HEK293 (cell line): ENCODE measurements around the gene SLC2A4.
A peak's percentile ranks its signal among the peaks of the same experiment; 100 is the strongest.

ENCODE experiments used
- BCL11B ChIP-seq: fragments of 450-650 bp; formaldehyde crosslinking; IDR thresholded peaks from 2 replicates; pipeline ENCODE4 v1.5.1; 2016; ENCODE audit warnings: low read depth, missing biosample characterization, missing genetic modification characterization
- IKZF3 ChIP-seq: fragments of 450-650 bp; IDR thresholded peaks from 2 replicates; pipeline ENCODE4 v1.5.0; 2018; ENCODE audit warnings: missing biosample characterization, mild to moderate bottlenecking, missing genetic modification characterization, moderate library complexity
- KLF10 ChIP-seq: fragments of 450-650 bp; IDR thresholded peaks from 2 replicates; pipeline ENCODE4 v1.5.1; 2018; ENCODE audit warnings: missing biosample characterization, mild to moderate bottlenecking, missing genetic modification characterization
- KLF16 ChIP-seq: fragments of 450-650 bp; formaldehyde crosslinking; IDR thresholded peaks from 2 replicates; pipeline ENCODE4 v1.5.1; 2017; ENCODE audit warnings: missing biosample characterization, missing genetic modification characterization
- PRDM1 ChIP-seq: fragments of 450-650 bp; formaldehyde crosslinking; IDR thresholded peaks from 2 replicates; pipeline ENCODE4; 2016; ENCODE audit warnings: missing biosample characterization, missing genetic modification characterization
- RBAK ChIP-seq: fragments of 450-650 bp; formaldehyde crosslinking; IDR thresholded peaks from 2 replicates; pipeline ENCODE4 v1.5.1; 2016; ENCODE audit warnings: missing biosample characterization, missing genetic modification characterization
- SCRT2 ChIP-seq: fragments of 450-650 bp; formaldehyde crosslinking; IDR thresholded peaks from 2 replicates; pipeline ENCODE4 v1.5.1; 2016; ENCODE audit warnings: missing biosample characterization, missing genetic modification characterization
- SP2 ChIP-seq: fragments of 450-650 bp; formaldehyde crosslinking; IDR thresholded peaks from 2 replicates; pipeline ENCODE4 v1.5.1; 2016; ENCODE audit warnings: missing biosample characterization, missing genetic modification characterization
- ZBTB44 ChIP-seq: fragments of 450-650 bp; IDR thresholded peaks from 2 replicates; pipeline ENCODE4 v1.5.1; 2018; ENCODE audit warnings: missing biosample characterization, mild to moderate bottlenecking, missing genetic modification characterization
- ZBTB48 ChIP-seq: fragments of 450-650 bp; formaldehyde crosslinking; IDR thresholded peaks from 2 replicates; pipeline ENCODE4 v1.5.1; 2016; ENCODE audit warnings: missing biosample characterization, missing genetic modification characterization
- ZFP69B ChIP-seq: fragments of 450-650 bp; formaldehyde crosslinking; IDR thresholded peaks from 2 replicates; pipeline ENCODE4 v1.5.1; 2016; ENCODE audit warnings: missing biosample characterization, missing genetic modification characterization
- ZNF155 ChIP-seq: fragments of 450-650 bp; formaldehyde crosslinking; IDR thresholded peaks from 2 replicates; pipeline ENCODE4 v1.5.1; 2016; ENCODE audit warnings: missing biosample characterization, missing genetic modification characterization
- ZNF16 ChIP-seq: fragments of 450-650 bp; formaldehyde crosslinking; IDR thresholded peaks from 2 replicates; pipeline ENCODE4 v1.5.1; 2016; ENCODE audit warnings: low read depth, missing biosample characterization, missing genetic modification characterization
- ZNF214 ChIP-seq: fragments of 450-650 bp; formaldehyde crosslinking; IDR thresholded peaks from 2 replicates; pipeline ENCODE4 v1.5.1; 2017; ENCODE audit warnings: missing biosample characterization, mild to moderate bottlenecking, missing genetic modification characterization, borderline replicate concordance
- ZNF266 ChIP-seq: fragments of 450-650 bp; formaldehyde crosslinking; IDR thresholded peaks from 2 replicates; pipeline ENCODE4 v1.5.1; 2016; ENCODE audit warnings: missing biosample characterization, missing genetic modification characterization, low read depth
- ZNF280C ChIP-seq: fragments of 450-650 bp; formaldehyde crosslinking; IDR thresholded peaks from 2 replicates; pipeline ENCODE4 v1.5.1; 2016; ENCODE audit warnings: missing biosample characterization, missing genetic modification characterization
- ZNF341 ChIP-seq: fragments of 450-650 bp; formaldehyde crosslinking; IDR thresholded peaks from 2 replicates; pipeline ENCODE4; 2016; ENCODE audit warnings: low read depth, missing biosample characterization, missing genetic modification characterization
- ZNF514 ChIP-seq: fragments of 450-650 bp; formaldehyde crosslinking; IDR thresholded peaks from 2 replicates; pipeline ENCODE4 v1.5.1; 2016; ENCODE audit warnings: missing biosample characterization, missing genetic modification characterization
- ZNF558 ChIP-seq: fragments of 450-650 bp; formaldehyde crosslinking; IDR thresholded peaks from 2 replicates; pipeline ENCODE4 v1.5.1; 2016; ENCODE audit warnings: missing biosample characterization, missing genetic modification characterization
- ZNF610 ChIP-seq: fragments of 450-650 bp; formaldehyde crosslinking; IDR thresholded peaks from 2 replicates; pipeline ENCODE4 v1.5.1; 2016; ENCODE audit warnings: missing biosample characterization, missing genetic modification characterization, borderline replicate concordance
- ZNF621 ChIP-seq: fragments of 450-650 bp; formaldehyde crosslinking; IDR thresholded peaks from 2 replicates; pipeline ENCODE4 v1.5.1; 2017; ENCODE audit warnings: missing biosample characterization, missing genetic modification characterization
- ZNF629 ChIP-seq: fragments of 450-650 bp; formaldehyde crosslinking; IDR thresholded peaks from 2 replicates; pipeline ENCODE4 v1.5.1; 2017; ENCODE audit warnings: missing biosample characterization, missing genetic modification characterization
- ZNF664 ChIP-seq: fragments of 450-650 bp; formaldehyde crosslinking; IDR thresholded peaks from 2 replicates; pipeline ENCODE4 v1.5.1; 2016; ENCODE audit warnings: missing biosample characterization, missing genetic modification characterization
- ZNF843 ChIP-seq: fragments of 450-650 bp; formaldehyde crosslinking; IDR thresholded peaks from 2 replicates; pipeline ENCODE4 v1.5.1; 2016; ENCODE audit warnings: missing biosample characterization, missing genetic modification characterization
- ZSCAN23 ChIP-seq: fragments of 450-650 bp; formaldehyde crosslinking; IDR thresholded peaks from 2 replicates; pipeline ENCODE4 v1.5.1; 2016; ENCODE audit warnings: missing biosample characterization, missing genetic modification characterization
- ZSCAN4 ChIP-seq: fragments of 450-650 bp; formaldehyde crosslinking; IDR thresholded peaks from 2 replicates; pipeline ENCODE4 v1.5.1; 2017; ENCODE audit warnings: missing biosample characterization, missing genetic modification characterization
- TF ChIP-seq, protein P1 (sequence below): fragments of 450-650 bp; formaldehyde crosslinking; IDR thresholded peaks from 2 replicates; pipeline ENCODE4 v1.5.1; 2016; ENCODE audit warnings: missing biosample characterization, missing genetic modification characterization
- TF ChIP-seq, protein P2 (sequence below): fragments of 450-650 bp; formaldehyde crosslinking; IDR thresholded peaks from 2 replicates; pipeline ENCODE4 v1.5.1; 2016; ENCODE audit warnings: missing biosample characterization, missing genetic modification characterization
- TF ChIP-seq, protein P3 (sequence below): fragments of 450-650 bp; formaldehyde crosslinking; IDR thresholded peaks from 2 replicates; pipeline ENCODE4 v1.5.1; 2016; ENCODE audit warnings: missing biosample characterization, missing genetic modification characterization

Gene SLC2A4

DNA sequence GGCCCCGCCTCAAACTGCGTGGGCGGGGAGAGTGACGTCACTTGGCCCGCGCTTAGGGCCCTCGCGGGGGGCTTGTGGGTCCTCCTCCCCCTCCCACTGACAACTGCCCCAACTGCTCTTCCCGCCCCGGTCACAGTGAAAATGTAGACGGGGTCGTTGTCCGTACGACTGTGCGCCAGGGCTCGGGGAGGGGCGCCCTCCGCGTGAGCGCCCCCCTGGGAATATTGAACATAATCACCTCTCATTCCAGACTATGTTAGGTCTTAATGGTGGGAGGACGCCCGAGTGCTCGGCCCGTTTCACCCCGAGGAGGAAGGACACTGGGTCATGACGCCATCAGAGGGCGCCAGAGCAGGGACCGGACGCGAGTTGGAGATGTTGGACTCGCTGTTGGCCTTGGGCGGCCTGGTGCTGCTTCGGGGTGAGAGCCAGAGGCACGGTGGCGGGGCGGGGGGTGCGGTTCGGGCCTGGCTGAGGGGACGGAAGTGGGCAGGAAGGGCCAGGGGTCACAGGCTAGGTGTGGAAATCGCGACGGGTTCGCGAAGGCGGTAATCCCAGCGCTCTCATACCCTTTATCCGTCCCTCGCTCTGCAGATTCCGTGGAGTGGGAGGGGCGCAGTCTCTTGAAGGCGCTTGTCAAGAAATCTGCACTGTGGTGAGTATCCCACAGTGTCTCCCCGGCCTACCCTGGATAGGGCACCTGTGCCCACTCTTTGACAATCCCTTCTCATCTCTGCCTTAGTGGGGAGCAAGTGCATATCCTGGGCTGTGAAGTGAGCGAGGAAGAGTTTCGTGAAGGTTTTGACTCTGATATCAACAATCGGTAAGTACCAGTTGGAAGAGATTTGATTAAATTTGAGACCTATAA is 29.1 kb upstream of the SLC2A4 start, which contains the start of gene ELP5 (continued):
- TF ChIP-seq, protein P1, sequence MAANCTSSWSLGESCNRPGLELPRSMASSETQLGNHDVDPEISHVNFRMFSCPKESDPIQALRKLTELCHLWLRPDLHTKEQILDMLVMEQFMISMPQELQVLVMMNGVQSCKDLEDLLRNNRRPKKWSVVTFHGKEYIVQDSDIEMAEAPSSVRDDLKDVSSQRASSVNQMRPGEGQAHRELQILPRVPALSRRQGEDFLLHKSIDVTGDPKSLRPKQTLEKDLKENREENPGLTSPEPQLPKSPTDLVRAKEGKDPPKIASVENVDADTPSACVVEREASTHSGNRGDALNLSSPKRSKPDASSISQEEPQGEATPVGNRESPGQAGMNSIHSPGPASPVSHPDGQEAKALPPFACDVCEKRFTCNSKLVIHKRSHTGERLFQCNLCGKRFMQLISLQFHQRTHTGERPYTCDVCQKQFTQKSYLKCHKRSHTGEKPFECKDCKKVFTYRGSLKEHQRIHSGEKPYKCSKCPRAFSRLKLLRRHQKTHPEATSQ (tag by site-specific recombination): peak; percentile 78
- peak; percentile 57; the same call in 1 of the 2 replicates for TF ChIP-seq ZNF610 (tag by site-specific recombination)
- TF ChIP-seq ZNF266: no peak
- TF ChIP-seq SCRT2 (tag by site-specific recombination): 0 out of 2 replicates have a peak, but pooled peaks have one; percentile 56
- peak; percentile 84; the same call in 1 of the 2 replicates for TF ChIP-seq KLF16 (tag by site-specific recombination)
- no peak for TF ChIP-seq ZNF214
- TF ChIP-seq BCL11B (tag by site-specific recombination): peak; percentile 83; the same call in 1 of the 2 replicates
- no peak for TF ChIP-seq ZNF155 (tag by site-specific recombination)
- TF ChIP-seq ZNF280C (tag by site-specific recombination): no peak
- no peak for TF ChIP-seq RBAK
- TF ChIP-seq PRDM1 (tag by site-specific recombination): no peak
- peak; percentile 93 for TF ChIP-seq ZBTB48 (tag by site-specific recombination)
- TF ChIP-seq, protein P2, sequence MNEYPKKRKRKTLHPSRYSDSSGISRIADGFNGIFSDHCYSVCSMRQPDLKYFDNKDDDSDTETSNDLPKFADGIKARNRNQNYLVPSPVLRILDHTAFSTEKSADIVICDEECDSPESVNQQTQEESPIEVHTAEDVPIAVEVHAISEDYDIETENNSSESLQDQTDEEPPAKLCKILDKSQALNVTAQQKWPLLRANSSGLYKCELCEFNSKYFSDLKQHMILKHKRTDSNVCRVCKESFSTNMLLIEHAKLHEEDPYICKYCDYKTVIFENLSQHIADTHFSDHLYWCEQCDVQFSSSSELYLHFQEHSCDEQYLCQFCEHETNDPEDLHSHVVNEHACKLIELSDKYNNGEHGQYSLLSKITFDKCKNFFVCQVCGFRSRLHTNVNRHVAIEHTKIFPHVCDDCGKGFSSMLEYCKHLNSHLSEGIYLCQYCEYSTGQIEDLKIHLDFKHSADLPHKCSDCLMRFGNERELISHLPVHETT (tag by site-specific recombination): peak; percentile 90
- no peak for TF ChIP-seq ZSCAN4 (tag by site-specific recombination)
- TF ChIP-seq ZFP69B: peak; percentile 97
- TF ChIP-seq ZNF664 (tag by site-specific recombination): no peak
- peak; percentile 81 for TF ChIP-seq KLF10 (tag by site-specific recombination)
- no peak for TF ChIP-seq ZNF514 (tag by site-specific recombination)
- peak; percentile 98 for TF ChIP-seq ZNF629
- TF ChIP-seq ZNF16: no peak
- peak; percentile 28; the same call in 1 of the 2 replicates for TF ChIP-seq IKZF3 (tag by site-specific recombination)
- TF ChIP-seq ZSCAN23 (tag by site-specific recombination): peak; percentile 77
- no peak for TF ChIP-seq ZNF621
- TF ChIP-seq ZNF843 (tag by site-specific recombination): peak; percentile 41; the same call in 1 of the 2 replicates
- 0 out of 2 replicates have a peak, but pooled peaks have one; percentile 16 for TF ChIP-seq ZBTB44 (tag by site-specific recombination)
- TF ChIP-seq, protein P3, sequence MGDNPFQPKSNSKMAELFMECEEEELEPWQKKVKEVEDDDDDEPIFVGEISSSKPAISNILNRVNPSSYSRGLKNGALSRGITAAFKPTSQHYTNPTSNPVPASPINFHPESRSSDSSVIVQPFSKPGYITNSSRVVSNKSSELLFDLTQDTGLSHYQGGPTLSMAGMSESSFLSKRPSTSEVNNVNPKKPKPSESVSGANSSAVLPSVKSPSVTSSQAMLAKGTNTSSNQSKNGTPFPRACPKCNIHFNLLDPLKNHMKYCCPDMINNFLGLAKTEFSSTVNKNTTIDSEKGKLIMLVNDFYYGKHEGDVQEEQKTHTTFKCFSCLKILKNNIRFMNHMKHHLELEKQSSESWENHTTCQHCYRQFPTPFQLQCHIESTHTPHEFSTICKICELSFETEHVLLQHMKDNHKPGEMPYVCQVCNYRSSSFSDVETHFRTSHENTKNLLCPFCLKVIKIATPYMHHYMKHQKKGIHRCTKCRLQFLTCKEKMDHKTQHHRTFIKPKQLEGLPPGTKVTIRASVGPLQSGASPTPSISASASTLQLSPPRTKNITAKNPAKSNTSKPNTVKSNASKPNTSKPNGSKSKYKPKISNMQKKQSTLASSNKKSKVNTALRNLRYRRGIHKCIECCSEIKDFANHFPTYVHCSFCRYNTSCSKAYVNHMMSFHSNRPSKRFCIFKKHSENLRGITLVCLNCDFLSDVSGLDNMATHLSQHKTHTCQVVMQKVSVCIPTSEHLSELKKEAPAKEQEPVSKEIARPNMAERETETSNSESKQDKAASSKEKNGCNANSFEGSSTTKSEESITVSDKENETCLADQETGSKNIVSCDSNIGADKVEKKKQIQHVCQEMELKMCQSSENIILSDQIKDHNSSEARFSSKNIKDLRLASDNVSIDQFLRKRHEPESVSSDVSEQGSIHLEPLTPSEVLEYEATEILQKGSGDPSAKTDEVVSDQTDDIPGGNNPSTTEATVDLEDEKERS (tag by site-specific recombination): no peak
- TF ChIP-seq ZNF558 (tag by site-specific recombination): no peak
- TF ChIP-seq ZNF341 (tag by site-specific recombination): peak; percentile 93
- peak; percentile 25; the same call in 1 of the 2 replicates for TF ChIP-seq SP2
